HG02798 (cell line): ENCODE data around the gene NINJ1.
"Not testable (repeated sequence)": the region's sequence is repeated elsewhere in the genome, so short reads cannot be mapped to it uniquely, and the experiment has no call there.

Experiments used
- ATAC-seq: cut with Tn5 transposase; IDR thresholded peaks from one replicate; pipeline ENCODE4 v1.9.1; 2021; ENCODE audit warnings: mild to moderate bottlenecking; ENCODE audit not compliant: unreplicated experiment, poor library complexity

NINJ1 gene

GRCh38 chr9:93110311-93110855, 23.7 kb downstream of the NINJ1 start:
- ATAC-seq, result no peak

GRCh38 chr9:93108291-93109041, 25.6 kb downstream of the NINJ1 start:
- ATAC-seq, result no peak

GRCh38 chr9:93107825-93108161, 26.3 kb downstream of the NINJ1 start:
- ATAC-seq, result no peak

- ATAC-seq, result no peak
Measured at GRCh38 chr9:93107151-93107824, 26.8 kb downstream of the NINJ1 start.

GRCh38 chr9:93105620-93106019, 28.4 kb downstream of the NINJ1 start:
- no peak for ATAC-seq

- not testable (repeated sequence) for ATAC-seq
Measured at GRCh38 chr9:93101086-93101485, 33.0 kb downstream of the NINJ1 start.

GRCh38 chr9:93100276-93100636, 33.8 kb downstream of the NINJ1 start:
- no peak for ATAC-seq

- ATAC-seq, result no peak
Measured at GRCh38 chr9:93099551-93100275, 34.3 kb downstream of the NINJ1 start.

- no peak for ATAC-seq
Measured at GRCh38 chr9:93098236-93098946, 35.7 kb downstream of the NINJ1 start.

GRCh38 chr9:93097511-93098201, 36.4 kb downstream of the NINJ1 start:
- ATAC-seq, result no peak

GRCh38 chr9:93096811-93097382, 37.2 kb downstream of the NINJ1 start:
- ATAC-seq, result no peak

GRCh38 chr9:93096131-93096802, 37.8 kb downstream of the NINJ1 start, which contains the start of gene CARD19:
Gene CARD19, plus strand, starts transcription at chr9:93096217. Its CDS starts 129 bp downstream, at chr9:93096346.
- peak; percentile 14 for ATAC-seq

- ATAC-seq, result peak; percentile 82
Measured at GRCh38 chr9:93095205-93096130, 38.6 kb downstream of the NINJ1 start.

- ATAC-seq, result no peak
Measured at GRCh38 chr9:93094658-93095204, 39.3 kb downstream of the NINJ1 start.

- no peak for ATAC-seq
Measured at GRCh38 chr9:93093877-93094657, 40.0 kb downstream of the NINJ1 start.

GRCh38 chr9:93093127-93093876, 40.7 kb downstream of the NINJ1 start:
- no peak for ATAC-seq
